Aorta (tissue), 5 donors: ENCODE measurements around the gene MYO1E. TPM values are rescaled to one million over a fixed set of nuclear protein-coding genes. Genes with fewer than 3 reads are reported as not detected.

Experiments used
- ATAC-seq: fragments of 200-7000 bp; cut with Tn5 transposase; one replicate; pipeline ENCODE4 v1.9.1; 2022; ENCODE audit warnings: moderate library complexity; ENCODE audit not compliant: low FRiP score
- DNase-seq, 2 donors: peaks; one replicate each; pipeline ENCODE4 v3.0.0-alpha.2; 2020
- H3K27ac ChIP-seq, 2 donors: one replicate each; pipeline ENCODE4 v1.5.1; 2013; ENCODE audit warnings: low read length in 2 of 2, mild to moderate bottlenecking in 2 of 2, moderate library complexity in 2 of 2, control low read depth in 1 of 2, inconsistent platforms in 1 of 2, low read depth in 1 of 2
- H3K27me3 ChIP-seq, 2 donors: one replicate each; pipeline ENCODE4 v1.6.1; 2013; ENCODE audit warnings: control low read depth in 1 of 2, low read length in 1 of 2, mild to moderate bottlenecking in 1 of 2, moderate library complexity in 1 of 2; ENCODE audit not compliant: insufficient read depth in 2 of 2, control insufficient read depth in 1 of 2
- H3K36me3 ChIP-seq, 2 donors: one replicate each; pipeline ENCODE4 v1.6.1; 2013; ENCODE audit warnings: control low read depth in 1 of 2, low read length in 1 of 2, mild to moderate bottlenecking in 1 of 2; ENCODE audit not compliant: insufficient read depth in 2 of 2, control insufficient read depth in 1 of 2
- H3K4me1 ChIP-seq, 2 donors: one replicate each; pipeline ENCODE4 v1.6.1; 2013; ENCODE audit warnings: low read length in 2 of 2, control low read depth in 1 of 2, mild to moderate bottlenecking in 1 of 2, moderate library complexity in 1 of 2; ENCODE audit not compliant: insufficient read depth in 2 of 2, control insufficient read depth in 1 of 2
- H3K4me3 ChIP-seq, 2 donors: one replicate each; pipeline ENCODE4 v1.5.1; 2013; ENCODE audit warnings: low read length in 2 of 2, control low read depth in 1 of 2, mild to moderate bottlenecking in 1 of 2
- H3K9me3 ChIP-seq: one replicate; pipeline ENCODE4 v1.6.1; 2013; ENCODE audit warnings: mild to moderate bottlenecking, low read length; ENCODE audit not compliant: control insufficient read depth
- WGBS, 2 donors: extraction: QIAGEN DNeasy Blood & Tissue Kit; methylation state at CpG; one replicate each; pipeline ENCODE4 v1.1.7; 2013; 5-methylcytosine and 5-hydroxymethylcytosine counted together
- intact Hi-C, 2 donors: fragments of 100-400 bp; cut with DNase I; formaldehyde crosslinking; loops; one replicate each; pipeline versions ENCODE4 v1.14.2 to v1.15.0; 2022
- polyA plus RNA-seq, 2 donors: library from polyadenylated mRNA; stranded (reverse); fragments of 200-250 nt; gene quantifications; one replicate each; pipeline ENCODE4 v1.2.3, GENCODE V29; 2013
- total RNA-seq, 2 donors: library from RNA; stranded (reverse); fragmentation: NEBNext Ultra II Directional; extraction: Animal tissue kit (Norgen Biotek cat#: 25700); gene quantifications; one replicate each; pipeline ENCODE4 v1.2.1, GENCODE V29; 2021
- donor health status: healthy with polysubstance abuse.
- donor health status: Bipolar disorder and iron deficiency.
- donor health status: DM: no; HTN: no; CAD: no.
- donor health status: DM: no; HTN: no; CAD: no.
- donor health status: DM: yes; HTN: yes; CAD: no.

The MYO1E gene
- total and polyA plus RNA-seq, 4 donors = 44.6 to 225 (median 105) TPM

DNA sequence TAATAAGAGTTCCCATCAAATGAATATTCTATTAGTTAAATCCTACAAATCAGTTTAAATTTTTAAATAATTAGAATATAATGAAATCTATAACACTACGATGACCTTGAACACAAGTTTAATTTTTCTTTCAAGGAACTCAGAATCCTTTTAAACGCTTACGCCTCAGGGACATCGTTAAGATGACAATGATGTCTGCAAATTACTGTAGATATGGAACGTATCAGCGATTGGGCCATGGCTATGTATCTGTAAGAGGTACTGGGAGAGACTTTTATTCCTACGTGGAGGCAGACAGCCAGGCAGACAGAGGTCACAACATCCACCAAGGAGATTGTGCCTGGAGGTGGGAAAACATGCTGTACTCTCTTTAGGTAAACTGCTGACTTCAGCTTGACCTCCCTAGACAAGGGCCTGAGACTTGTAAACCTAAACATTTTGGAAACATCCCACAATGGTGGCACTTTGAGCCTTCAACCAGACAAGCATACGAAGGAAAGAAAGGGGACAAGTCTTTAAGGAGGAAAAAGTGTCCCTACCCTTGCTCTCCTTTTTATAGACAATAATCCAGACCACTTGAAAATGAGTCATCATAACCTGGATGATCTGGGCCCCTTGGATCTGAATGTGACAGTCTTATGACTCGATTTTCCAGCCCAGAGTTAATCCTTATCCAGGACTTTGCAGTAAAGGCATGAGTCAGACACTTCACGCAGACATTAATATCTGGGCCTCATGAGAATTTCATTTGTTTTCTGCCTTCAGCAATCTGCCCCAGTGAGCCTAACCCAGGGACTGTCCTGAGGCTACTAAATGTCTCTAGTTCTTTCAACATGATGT, 172.8 kb downstream of the MYO1E start:
- DNase-seq = no peak
- no peak overlapping the region for H3K4me3 ChIP-seq
- H3K4me1 ChIP-seq = no peaks in the 10 kb centered on the region
- no peak overlapping the region for H3K27ac ChIP-seq
- intact Hi-C loops = no loop called here
- no peaks in the 10 kb centered on the region for H3K27me3 ChIP-seq
- no peaks in the 10 kb centered on the region for H3K9me3 ChIP-seq
- H3K36me3 ChIP-seq = peaks cover 3 to 5% of the 10 kb centered on the region in 2 donors
- peak; percentile 51 for ATAC-seq
- WGBS, 2 donors = 78 to 81% methylated on average over 10 of the region's 10 CpGs

DNA sequence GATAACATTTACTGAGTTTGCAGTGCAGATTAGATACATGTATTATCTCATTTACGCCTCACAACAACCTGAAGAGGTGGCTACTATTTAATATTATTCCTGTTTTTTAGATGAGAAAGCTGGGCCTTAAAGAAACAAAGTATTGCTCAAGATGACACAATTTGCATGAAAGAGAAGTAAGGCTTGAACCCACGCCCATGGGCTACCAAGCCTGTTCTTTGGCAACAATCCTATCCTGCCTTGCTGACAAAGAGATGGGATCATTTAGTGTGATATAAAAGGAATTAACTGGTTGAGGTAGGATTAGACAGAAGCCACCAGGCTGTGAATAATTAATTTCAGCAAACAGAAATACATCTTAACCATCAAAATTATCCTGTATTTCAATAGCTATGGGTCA, 175.2 kb downstream of the MYO1E start:
- ATAC-seq (no peak), DNase-seq (no peak)
- Histone ChIP-seq H3K9me3 (no peaks in the 10 kb centered on the region), H3K36me3 (peaks cover 6% of the 10 kb centered on the region in 2 donors), H3K27me3 (no peaks in the 10 kb centered on the region), H3K4me3 (no peak overlapping the region), H3K4me1 (no peaks in the 10 kb centered on the region), H3K27ac (no peak overlapping the region)
- intact Hi-C loops = no loop called here
- WGBS, 2 donors = 88 to 94% methylated on average over 2 of the region's 2 CpGs

DNA sequence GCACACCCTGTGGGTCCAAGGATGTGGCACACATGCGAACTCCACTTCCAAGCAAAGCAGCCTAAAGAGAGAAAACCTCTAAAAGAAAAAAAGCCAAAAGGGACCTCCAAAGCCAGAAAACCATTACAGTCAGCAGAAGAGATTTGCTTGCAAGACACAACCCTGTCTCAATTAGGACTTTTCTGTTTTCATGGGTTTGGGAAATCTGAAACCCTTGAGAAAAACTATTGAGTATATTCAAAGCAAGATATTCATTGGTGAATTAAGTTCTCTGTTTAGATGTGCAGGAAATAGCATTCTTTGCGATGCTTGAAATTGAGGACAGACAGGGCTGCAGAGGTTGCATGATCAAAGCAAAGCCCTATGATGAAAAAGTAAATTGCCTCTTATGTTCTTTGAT, 176.3 kb downstream of the MYO1E start:
- ATAC-seq = no peak
- peaks cover 5 to 6% of the 10 kb centered on the region in 2 donors for H3K36me3 ChIP-seq
- intact Hi-C loops = no loop called here
- WGBS, 2 donors = 98 to 99% methylated on average over 2 of the region's 2 CpGs
- H3K27me3 ChIP-seq = no peaks in the 10 kb centered on the region
- H3K4me1 ChIP-seq = no peaks in the 10 kb centered on the region
- H3K27ac ChIP-seq = no peak overlapping the region
- H3K9me3 ChIP-seq = no peaks in the 10 kb centered on the region
- no peak for DNase-seq
- no peak overlapping the region for H3K4me3 ChIP-seq

DNA sequence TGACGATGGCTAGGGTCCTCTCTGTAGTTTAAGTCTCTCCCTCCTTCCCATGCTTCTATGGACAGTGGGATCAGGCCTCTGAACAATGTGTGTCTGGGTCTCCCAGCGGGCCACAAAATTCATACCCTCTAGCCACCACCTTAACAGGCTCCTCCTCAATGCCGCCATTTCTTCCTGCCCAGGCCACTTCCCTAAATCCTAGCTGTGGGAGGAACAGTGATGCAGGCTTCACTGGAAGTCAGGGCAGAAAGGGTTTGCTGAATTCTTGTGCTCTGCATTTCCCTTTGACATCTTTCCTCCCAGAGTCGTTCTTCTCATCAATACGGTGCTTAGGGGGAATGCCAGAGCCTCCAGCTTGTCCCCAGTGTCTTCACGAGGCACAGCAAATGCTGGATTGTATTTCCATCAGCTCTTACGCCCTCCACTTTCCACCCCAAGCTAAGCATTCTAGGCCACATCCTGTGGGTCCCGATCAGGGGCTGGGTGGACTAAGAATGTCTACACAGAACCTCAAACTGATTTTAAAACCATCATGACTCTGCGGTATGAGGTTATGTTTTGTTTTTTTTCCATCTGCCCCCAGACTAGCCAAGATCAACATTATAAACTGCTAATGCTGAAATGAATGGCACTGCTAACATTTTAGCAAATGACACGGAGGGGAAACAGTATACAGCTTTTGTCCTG, 177.9 kb downstream of the MYO1E start:
- no peaks in the 10 kb centered on the region for H3K9me3 ChIP-seq
- no peak overlapping the region for H3K4me3 ChIP-seq
- no peaks in the 10 kb centered on the region for H3K4me1 ChIP-seq
- WGBS, 2 donors = 60 to 71% methylated on average over 10 of the region's 10 CpGs
- no peaks in the 10 kb centered on the region for H3K27me3 ChIP-seq
- peaks cover 4 to 6% of the 10 kb centered on the region in 2 donors for H3K36me3 ChIP-seq
- no peak overlapping the region for H3K27ac ChIP-seq
- no peak for DNase-seq
- intact Hi-C loops = no loop called here
- ATAC-seq = no peak

DNA sequence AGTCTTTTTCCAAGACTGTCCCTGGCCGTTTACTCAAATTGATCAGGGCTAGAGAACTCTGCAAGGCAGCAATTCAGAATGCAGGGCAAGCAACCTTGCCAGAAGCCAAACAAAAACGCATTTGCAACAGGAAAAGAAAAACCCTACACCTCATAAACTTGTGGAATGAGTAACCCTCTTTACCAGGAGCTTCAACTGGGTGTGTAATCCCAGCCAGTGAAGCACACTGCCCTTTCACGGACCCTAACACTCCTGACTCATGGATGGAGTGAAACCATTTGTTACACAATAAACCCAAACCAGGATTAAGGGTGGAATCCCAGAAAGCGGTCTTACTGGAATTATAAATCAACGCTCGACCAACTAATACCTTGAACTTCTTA, 180.8 kb downstream of the MYO1E start:
- H3K4me3 ChIP-seq = no peak overlapping the region
- ATAC-seq (no peak), DNase-seq (no peak)
- no peaks in the 10 kb centered on the region for H3K27me3 ChIP-seq
- 81 to 83% methylated on average over 6 of the region's 6 CpGs for WGBS, 2 donors
- H3K36me3 ChIP-seq = peaks cover 4 to 6% of the 10 kb centered on the region in 2 donors
- H3K4me1 ChIP-seq = no peaks in the 10 kb centered on the region
- no peak overlapping the region for H3K27ac ChIP-seq
- intact Hi-C loops = no loop called here
- no peaks in the 10 kb centered on the region for H3K9me3 ChIP-seq

DNA sequence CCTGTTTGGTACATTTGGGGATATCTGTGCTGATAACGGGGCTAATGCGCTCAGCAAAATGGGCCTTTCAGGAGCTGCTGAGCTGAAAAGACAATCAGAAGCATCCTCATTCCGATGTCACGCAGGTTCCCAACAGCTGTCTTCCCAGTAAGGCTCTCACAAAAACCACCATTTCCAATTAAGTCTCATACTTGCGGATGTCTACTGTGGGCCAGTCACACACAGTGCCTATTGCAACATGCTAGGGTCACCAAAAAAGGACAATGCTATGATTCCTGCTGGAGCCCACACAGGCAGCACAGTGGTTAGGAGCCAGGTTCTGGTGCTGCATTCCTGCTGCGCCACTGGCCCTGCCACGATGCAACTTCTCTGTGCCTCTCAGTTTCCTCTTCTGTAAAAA, 182.4 kb downstream of the MYO1E start:
- Histone ChIP-seq H3K9me3 (no peaks in the 10 kb centered on the region), H3K36me3 (peaks cover 4 to 6% of the 10 kb centered on the region in 2 donors), H3K4me1 (no peaks in the 10 kb centered on the region), H3K4me3 (no peak overlapping the region), H3K27ac (no peak overlapping the region), H3K27me3 (no peaks in the 10 kb centered on the region)
- DNase-seq = no peak
- no peak for ATAC-seq
- intact Hi-C loops = no loop called here
- WGBS, 2 donors = 96 to 97% methylated on average over 7 of the region's 7 CpGs

DNA sequence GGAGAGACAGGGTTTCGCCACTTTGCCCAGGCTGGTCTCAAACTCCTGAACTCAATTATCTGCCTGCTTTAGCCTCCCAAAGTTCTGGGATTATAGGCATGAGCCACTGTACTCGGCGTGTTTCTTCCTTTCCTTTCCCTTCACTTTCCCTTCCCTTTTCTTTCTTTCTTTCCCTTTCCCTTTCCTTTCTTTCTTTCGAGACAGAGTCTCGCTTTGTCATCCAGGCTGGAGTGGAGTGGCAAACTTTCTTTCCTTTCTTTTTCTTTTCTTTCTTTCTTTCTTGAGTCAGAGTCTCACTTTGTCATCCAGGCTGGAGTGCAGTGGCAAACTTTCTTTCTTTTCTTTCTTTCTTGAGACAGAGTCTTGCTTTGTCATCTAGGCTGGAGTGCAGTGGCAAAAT, 183.4 kb downstream of the MYO1E start:
- ATAC-seq = no peak
- no peak for DNase-seq
- peaks cover 1 to 4% of the 10 kb centered on the region in 2 donors for H3K36me3 ChIP-seq
- no peak overlapping the region for H3K4me3 ChIP-seq
- no peaks in the 10 kb centered on the region for H3K4me1 ChIP-seq
- no peak overlapping the region for H3K27ac ChIP-seq
- 98% methylated on average over 5 of the region's 5 CpGs for WGBS, 2 donors
- intact Hi-C loops = no loop called here
- no peaks in the 10 kb centered on the region for H3K27me3 ChIP-seq
- H3K9me3 ChIP-seq = no peaks in the 10 kb centered on the region

DNA sequence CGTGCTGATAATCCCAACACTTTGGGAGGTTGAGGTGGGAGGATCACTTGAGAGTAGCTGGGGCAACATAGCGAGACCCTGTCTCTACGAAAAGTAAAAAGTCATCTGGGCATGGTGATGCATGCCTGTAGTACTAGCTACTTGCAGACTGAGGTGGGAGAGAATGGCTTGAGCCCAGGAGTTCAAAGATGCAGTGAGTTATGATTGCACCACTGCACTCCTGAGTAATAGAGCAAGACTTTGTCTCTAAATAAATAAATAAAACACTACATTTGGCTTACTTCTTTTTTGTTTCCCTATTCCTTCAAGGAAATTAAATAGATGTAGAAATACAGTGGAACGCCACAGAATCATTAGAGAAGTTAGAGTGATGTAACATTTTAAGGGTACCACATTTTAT, 186.2 kb downstream of the MYO1E start:
- Histone ChIP-seq H3K27me3 (no peaks in the 10 kb centered on the region), H3K9me3 (no peaks in the 10 kb centered on the region), H3K36me3 (peaks cover 1 to 2% of the 10 kb centered on the region in 2 donors), H3K27ac (no peak overlapping the region), H3K4me3 (no peak overlapping the region), H3K4me1 (no peaks in the 10 kb centered on the region)
- intact Hi-C loops = no loop called here
- no peak for ATAC-seq
- 95% methylated on average over 4 of the region's 4 CpGs for WGBS, 2 donors
- DNase-seq = no peak

DNA sequence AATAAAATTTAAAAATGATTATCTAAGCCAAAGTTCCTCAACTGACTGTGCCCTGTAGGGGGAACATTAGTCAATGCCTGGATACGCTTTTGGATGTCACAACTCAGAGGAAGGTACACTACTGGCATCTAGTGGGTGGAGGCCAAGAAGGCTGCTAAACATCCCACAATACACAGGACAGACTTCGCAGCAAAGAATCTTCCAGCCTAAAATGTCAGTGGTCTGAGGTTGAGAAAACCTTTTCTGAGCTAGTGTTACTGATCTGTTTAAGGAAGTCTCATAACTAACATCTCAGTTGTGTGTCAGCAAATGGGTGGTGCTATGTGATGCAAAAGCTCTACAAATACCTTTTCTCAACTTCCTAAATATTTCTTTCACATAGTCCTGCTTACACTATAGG, 186.9 kb downstream of the MYO1E start:
- Histone ChIP-seq H3K9me3 (no peaks in the 10 kb centered on the region), H3K4me3 (no peak overlapping the region), H3K27ac (no peak overlapping the region), H3K36me3 (peaks cover 1 to 2% of the 10 kb centered on the region in 2 donors), H3K27me3 (no peaks in the 10 kb centered on the region), H3K4me1 (no peaks in the 10 kb centered on the region)
- ATAC-seq = no peak
- no peak for DNase-seq
- 64 to 71% methylated on average over 2 of the region's 2 CpGs for WGBS, 2 donors
- intact Hi-C loops = no loop called here
